ENCODE results near the gene CD44. TPM values are rescaled to one million over a fixed set of nuclear protein-coding genes. Genes with fewer than 3 reads are reported as not detected.

CD44 gene
- total RNA-seq, 4 donors from 2014 or later: 861 to 1,282 (median 914) TPM

- H3K4me3 ChIP-seq (ENCODE audit: low read depth, poor library complexity, severe bottlenecking): no peak overlapping the region
- DNase-seq (ENCODE audit: low spot score in 2 of 2): no peak
- WGBS, 2 donors: 77 to 80% methylated on average over 5 of the region's 5 CpGs
- intact Hi-C loops (cut with DNase I; ENCODE audit: low total_unique reads): no loop called here
- no peak for TF ChIP-seq CTCF (IDR thresholded peaks at IDR 0.05)
- no peak for TF ChIP-seq POLR2A (IDR thresholded peaks at IDR 0.05)
These were observed 40.1 kb upstream of the CD44 start for GRCh38 chr11:35098855-35099254.

GRCh38 chr11:35099278-35100012 is 39.5 kb upstream of the CD44 start:
- no peak overlapping the region for H3K4me3 ChIP-seq (ENCODE audit: low read depth, poor library complexity, severe bottlenecking)
- intact Hi-C loops (cut with DNase I; ENCODE audit: low total_unique reads): no loop called here
- WGBS, 2 donors: 55 to 68% methylated on average over 6 of the region's 6 CpGs

GRCh38 chr11:35100013-35100383 is 39.0 kb upstream of the CD44 start:
- intact Hi-C loops (cut with DNase I; ENCODE audit: low total_unique reads): no loop called here
- WGBS, 2 donors: 53 to 69% methylated on average over 6 of the region's 6 CpGs
- TF ChIP-seq POLR2A (IDR thresholded peaks at IDR 0.05) (no peak), CTCF (IDR thresholded peaks at IDR 0.05) (no peak)
- no peak for DNase-seq (ENCODE audit: low spot score in 2 of 2)
- no peak overlapping the region for H3K4me3 ChIP-seq (ENCODE audit: low read depth, poor library complexity, severe bottlenecking)

More at GRCh38 chr11:35099278-35100012, 39.5 kb upstream of the CD44 start:
- TF ChIP-seq POLR2A (IDR thresholded peaks at IDR 0.05): no peak
- TF ChIP-seq CTCF (IDR thresholded peaks at IDR 0.05): no peak
- DNase-seq (ENCODE audit: low spot score in 2 of 2): no peak

- no peak for DNase-seq (ENCODE audit: low spot score in 2 of 2)
- TF ChIP-seq CTCF (IDR thresholded peaks at IDR 0.05) (no peak), POLR2A (IDR thresholded peaks at IDR 0.05) (no peak)
- no peak overlapping the region for H3K4me3 ChIP-seq (ENCODE audit: low read depth, poor library complexity, severe bottlenecking)
- intact Hi-C loops (cut with DNase I; ENCODE audit: low total_unique reads): no loop called here
- WGBS, 2 donors: 69 to 76% methylated on average over 3 of the region's 3 CpGs
These were observed 37.7 kb upstream of the CD44 start for GRCh38 chr11:35101223-35101622.

- no peak overlapping the region for H3K4me3 ChIP-seq (ENCODE audit: low read depth, poor library complexity, severe bottlenecking)
- intact Hi-C loops (cut with DNase I; ENCODE audit: low total_unique reads): no loop called here
- TF ChIP-seq CTCF (IDR thresholded peaks at IDR 0.05) (no peak), POLR2A (IDR thresholded peaks at IDR 0.05) (no peak)
- DNase-seq (ENCODE audit: low spot score in 2 of 2): no peak
- 63 to 66% methylated on average over 2 of the region's 2 CpGs for WGBS, 2 donors
These were observed 36.7 kb upstream of the CD44 start for GRCh38 chr11:35102267-35102666.

Data from lower leg skin (tissue), 4 donors.